ENCODE data around the gene ZNF322. TPM values are rescaled to one million over a fixed set of nuclear protein-coding genes. Genes with fewer than 3 reads are reported as not detected.
A peak's percentile ranks its signal among the peaks of the same experiment; 100 is the strongest.

Gene ZNF322
- total RNA-seq, 2 donors from 2014 or later: 7.5 to 7.8 TPM

- Histone ChIP-seq H3K27me3 (peaks cover 0 to 9% of the 10 kb centered on the region in 2 donors), H3K4me3 (no peak overlapping the region), H3K4me1 (peaks cover 0 to 16% of the 10 kb centered on the region in 2 donors), H3K36me3 (no peaks in the 10 kb centered on the region), H3K9me3 (peaks cover 0 to 5% of the 10 kb centered on the region in 2 donors), H3K27ac (no peak overlapping the region)
- DNase-seq (ENCODE audit: low spot score): no peak
- TF ChIP-seq, protein P1, sequence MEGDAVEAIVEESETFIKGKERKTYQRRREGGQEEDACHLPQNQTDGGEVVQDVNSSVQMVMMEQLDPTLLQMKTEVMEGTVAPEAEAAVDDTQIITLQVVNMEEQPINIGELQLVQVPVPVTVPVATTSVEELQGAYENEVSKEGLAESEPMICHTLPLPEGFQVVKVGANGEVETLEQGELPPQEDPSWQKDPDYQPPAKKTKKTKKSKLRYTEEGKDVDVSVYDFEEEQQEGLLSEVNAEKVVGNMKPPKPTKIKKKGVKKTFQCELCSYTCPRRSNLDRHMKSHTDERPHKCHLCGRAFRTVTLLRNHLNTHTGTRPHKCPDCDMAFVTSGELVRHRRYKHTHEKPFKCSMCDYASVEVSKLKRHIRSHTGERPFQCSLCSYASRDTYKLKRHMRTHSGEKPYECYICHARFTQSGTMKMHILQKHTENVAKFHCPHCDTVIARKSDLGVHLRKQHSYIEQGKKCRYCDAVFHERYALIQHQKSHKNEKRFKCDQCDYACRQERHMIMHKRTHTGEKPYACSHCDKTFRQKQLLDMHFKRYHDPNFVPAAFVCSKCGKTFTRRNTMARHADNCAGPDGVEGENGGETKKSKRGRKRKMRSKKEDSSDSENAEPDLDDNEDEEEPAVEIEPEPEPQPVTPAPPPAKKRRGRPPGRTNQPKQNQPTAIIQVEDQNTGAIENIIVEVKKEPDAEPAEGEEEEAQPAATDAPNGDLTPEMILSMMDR (IDR thresholded peaks at IDR 0.05): no peak
Measured at GRCh38 chr6:26613201-26613600, 46.3 kb downstream of the ZNF322 start.

DNA sequence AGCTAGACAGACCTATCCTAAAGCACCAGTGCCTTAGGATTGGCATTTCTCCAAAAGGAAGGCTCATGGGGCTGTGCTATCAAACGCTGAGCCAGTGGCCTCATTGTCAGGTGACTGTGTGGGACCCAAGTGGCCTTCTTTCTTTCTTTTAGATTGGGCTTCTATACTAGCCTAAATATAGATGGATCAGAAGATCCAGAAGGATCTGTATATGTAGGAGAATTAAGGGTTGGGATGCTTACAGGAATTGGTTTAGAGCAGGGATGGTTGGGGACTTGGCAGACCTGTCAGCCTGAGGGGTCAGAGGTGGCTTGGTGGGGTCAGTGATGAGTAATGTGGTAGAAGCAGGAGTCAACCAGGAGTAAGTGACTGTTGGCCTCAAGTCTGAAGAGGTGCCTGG is 47.9 kb downstream of the ZNF322 start:
- Histone ChIP-seq H3K4me1 (peaks cover 0 to 16% of the 10 kb centered on the region in 2 donors), H3K9me3 (peaks cover 0 to 5% of the 10 kb centered on the region in 2 donors), H3K4me3 (no peak overlapping the region), H3K27ac (no peak overlapping the region), H3K36me3 (no peaks in the 10 kb centered on the region), H3K27me3 (peaks cover 0 to 9% of the 10 kb centered on the region in 2 donors)
- TF ChIP-seq, protein P1 (IDR thresholded peaks at IDR 0.05): no peak
- no peak for DNase-seq (ENCODE audit: low spot score)

DNA sequence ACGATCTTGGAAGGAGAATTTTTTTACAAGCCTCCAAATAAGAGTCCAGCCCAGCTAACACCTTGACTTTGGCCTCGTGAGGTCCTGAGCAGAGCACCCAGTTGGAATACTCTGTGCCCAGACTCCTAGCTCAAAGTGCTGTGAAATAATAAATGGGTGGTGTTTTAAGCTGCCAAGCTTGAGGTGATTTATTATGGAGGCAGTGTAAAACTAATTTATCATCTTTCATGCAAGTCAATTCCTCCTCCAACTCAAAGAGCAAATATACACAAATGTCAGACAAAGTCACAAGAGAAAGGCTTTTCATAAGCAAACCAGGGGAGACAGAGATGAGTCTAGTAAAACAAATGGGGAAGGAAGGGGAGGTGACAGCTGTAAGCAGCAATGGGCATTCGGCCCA is 50.1 kb downstream of the ZNF322 start:
- Histone ChIP-seq H3K4me1 (peaks cover 0 to 12% of the 10 kb centered on the region in 2 donors), H3K4me3 (no peak overlapping the region), H3K9me3 (no peaks in the 10 kb centered on the region), H3K27ac (no peak overlapping the region), H3K27me3 (no peaks in the 10 kb centered on the region), H3K36me3 (no peaks in the 10 kb centered on the region)
- TF ChIP-seq, protein P1 (IDR thresholded peaks at IDR 0.05): no peak
- DNase-seq (ENCODE audit: low spot score): no peak

DNA sequence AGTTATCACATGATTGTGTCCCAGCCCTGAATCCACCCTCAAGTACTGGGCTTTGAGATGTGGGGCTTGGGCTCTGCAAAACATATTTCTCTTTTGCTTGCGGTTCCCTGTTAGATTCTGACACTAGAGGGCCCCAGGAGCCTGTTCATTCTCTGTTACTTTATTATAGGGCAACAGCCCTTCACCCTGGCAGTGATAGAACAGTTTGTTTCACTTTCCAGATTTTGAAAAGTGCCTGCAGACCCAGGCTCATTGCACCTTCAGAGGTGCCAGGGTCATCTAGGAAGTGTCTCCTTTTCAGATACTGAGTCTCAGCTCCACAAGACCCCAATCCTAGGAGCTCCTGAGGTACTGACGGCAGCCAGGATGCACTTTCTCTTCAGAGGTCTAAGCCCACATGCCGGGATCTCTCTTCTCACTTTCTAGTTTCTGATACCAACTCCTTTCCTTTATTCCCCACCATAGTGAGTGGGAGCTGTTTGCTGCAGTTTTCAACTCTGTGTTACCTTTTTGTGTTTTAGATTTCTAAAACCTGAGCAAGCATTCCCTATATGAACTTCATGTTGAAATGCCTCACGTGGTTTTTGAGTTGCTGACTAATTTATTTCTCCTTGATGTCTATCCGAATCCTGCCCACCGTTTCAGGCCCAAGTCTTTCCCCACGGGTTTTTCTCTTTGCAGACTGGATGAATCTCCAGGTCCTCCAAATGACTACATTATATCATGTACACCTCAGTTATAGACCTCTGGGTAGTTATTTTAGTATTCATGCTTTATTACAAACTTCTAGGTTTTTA is 51.9 kb downstream of the ZNF322 start:
- no peaks in the 10 kb centered on the region for H3K27me3 ChIP-seq
- H3K4me3 ChIP-seq: peak overlapping the region in 1 of 2 donors; percentile 20
- no peak overlapping the region for H3K27ac ChIP-seq
- DNase-seq (ENCODE audit: low spot score): no peak
- H3K4me1 ChIP-seq: no peaks in the 10 kb centered on the region
- TF ChIP-seq, protein P1 (IDR thresholded peaks at IDR 0.05): peak; percentile 27 to 70
- no peaks in the 10 kb centered on the region for H3K36me3 ChIP-seq
- H3K9me3 ChIP-seq: no peaks in the 10 kb centered on the region

DNA sequence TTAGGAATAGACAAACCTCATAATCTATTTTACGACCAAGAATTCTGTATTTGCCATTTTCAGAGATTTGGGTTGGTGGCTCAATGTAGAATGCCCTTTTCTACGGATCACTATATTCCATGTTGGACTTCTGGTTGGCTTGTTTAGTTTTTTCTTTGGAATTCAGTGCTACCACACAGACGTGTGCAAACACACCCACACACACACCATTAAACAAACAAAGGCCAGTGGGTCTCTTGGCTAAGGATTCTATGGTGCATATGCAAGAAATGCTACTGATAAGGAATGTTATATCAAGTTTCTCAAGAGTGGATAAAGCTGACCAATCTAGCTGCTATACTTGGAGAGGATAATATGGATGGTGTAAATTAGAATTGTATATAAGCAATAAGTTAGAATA is 54.7 kb downstream of the ZNF322 start:
- H3K9me3 ChIP-seq: no peaks in the 10 kb centered on the region
- H3K4me1 ChIP-seq: no peaks in the 10 kb centered on the region
- no peak overlapping the region for H3K4me3 ChIP-seq
- H3K27ac ChIP-seq: no peak overlapping the region
- DNase-seq (ENCODE audit: low spot score): no peak
- no peaks in the 10 kb centered on the region for H3K36me3 ChIP-seq
- TF ChIP-seq, protein P1 (IDR thresholded peaks at IDR 0.05): no peak
- H3K27me3 ChIP-seq: no peaks in the 10 kb centered on the region

Measured in right atrium auricular region (tissue), 2 donors.